Muscle of back (tissue), 11 donors: Measurements from ENCODE around the gene GABPB1. TPM values are rescaled to one million over a fixed set of nuclear protein-coding genes. Genes with fewer than 3 reads are reported as not detected.

Experiments used
- DNase-seq, 3 donors: peaks; one replicate each; pipeline versions ENCODE4 v3.0.0 to v3.0.0-alpha.2; 2013
- polyA plus RNA-seq, 10 donors: library from polyadenylated mRNA; unstranded; fragments of 120-200 nt; gene quantifications; one replicate each; pipeline ENCODE4 v1.2.1, GENCODE V29; 2013; ENCODE audit not compliant: insufficient read length in 10 of 10

The GABPB1 gene
- polyA plus RNA-seq, 10 donors = 14.3 to 20.1 (median 17.7) TPM

DNA sequence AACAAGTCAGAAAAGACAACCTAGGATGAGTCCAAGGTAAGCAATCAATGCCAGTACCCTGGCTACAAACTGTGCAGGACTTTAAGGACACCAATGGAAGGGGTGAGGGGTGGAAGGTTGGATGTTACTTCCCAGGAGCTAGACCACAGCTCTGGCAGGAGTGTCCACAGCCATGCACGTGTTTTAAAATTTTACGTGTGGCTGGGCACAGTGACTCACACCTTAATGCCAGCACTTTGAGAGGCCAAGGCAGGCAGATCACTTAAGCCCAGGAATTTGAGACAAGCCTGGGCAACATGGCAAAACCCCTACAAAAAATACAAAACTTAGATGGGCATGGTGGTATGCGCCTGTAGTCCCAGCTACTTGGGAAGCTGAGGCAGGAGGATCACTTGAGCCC is 74.7 kb downstream of the GABPB1 start:
- no peak for DNase-seq

DNA sequence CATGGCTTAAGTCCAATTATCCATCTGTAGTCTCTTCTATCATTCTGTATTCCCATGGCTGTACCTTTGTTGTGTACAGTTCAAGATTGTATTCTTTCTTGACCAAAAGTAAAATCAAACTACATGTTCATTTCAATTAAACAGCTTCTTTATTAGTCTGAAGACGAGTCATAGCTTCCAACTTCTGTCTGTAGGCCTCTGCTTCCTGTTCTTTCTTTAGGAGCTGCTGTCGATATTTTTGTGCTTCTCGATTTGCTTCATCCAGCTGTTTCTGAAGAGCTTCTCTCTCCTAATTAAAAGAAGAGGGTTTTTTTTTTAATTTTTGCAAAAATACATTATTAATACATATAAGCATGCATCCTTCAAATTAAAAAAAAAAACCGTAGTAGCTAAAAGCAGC is 76.5 kb downstream of the GABPB1 start:
- no peak for DNase-seq

- DNase-seq = peak in 1 of 3 donors; percentile 8
Observed at GRCh38 chr15:50277370-50277769, 77.6 kb downstream of the GABPB1 start.

- DNase-seq = no peak
Observed at GRCh38 chr15:50275908-50276307, 79.1 kb downstream of the GABPB1 start.

DNA sequence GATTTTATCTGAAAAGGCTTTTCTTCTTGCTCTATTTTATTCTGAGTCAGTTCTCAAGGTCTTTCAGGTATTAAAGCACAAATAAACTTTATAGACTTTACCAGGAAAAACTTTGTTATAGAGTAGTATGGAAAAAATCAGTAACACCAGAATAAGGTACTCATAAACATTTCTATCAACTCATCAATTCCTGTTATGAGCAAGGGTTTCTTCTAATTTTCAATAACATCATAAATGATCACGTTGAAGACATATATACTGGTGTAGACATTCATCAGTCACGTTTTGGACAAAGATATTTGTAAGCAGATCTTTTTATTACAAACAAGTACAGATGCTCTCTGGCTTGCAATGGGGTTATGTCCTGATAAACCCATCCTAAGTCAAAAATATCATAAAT is 79.9 kb downstream of the GABPB1 start:
- no peak for DNase-seq

DNA sequence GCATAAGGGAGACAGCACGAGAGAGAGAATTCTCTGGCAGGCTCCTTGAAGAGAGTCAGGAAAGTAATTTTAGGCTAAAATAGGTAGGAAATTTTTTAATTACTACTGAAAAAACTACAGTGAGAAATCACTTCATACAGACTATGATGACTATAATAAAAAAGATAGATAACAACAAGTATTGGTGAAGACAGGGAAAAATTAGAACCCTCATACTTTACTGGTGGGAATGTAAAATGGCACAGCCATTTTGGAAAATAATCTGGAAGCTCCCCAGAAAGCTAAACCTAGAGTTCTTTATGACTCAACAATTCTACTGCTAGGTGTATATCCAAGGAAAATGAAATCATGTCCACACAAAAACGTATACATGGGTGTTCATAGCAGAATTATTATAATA is 87.4 kb downstream of the GABPB1 start:
- DNase-seq = no peak

- DNase-seq = no peak
Observed at GRCh38 chr15:50265620-50266019, 89.4 kb downstream of the GABPB1 start, which contains the start of gene HDC. HDC (minus strand) TSS chr15:50265726; CDS start chr15:50265623, 103 bp downstream.

DNA sequence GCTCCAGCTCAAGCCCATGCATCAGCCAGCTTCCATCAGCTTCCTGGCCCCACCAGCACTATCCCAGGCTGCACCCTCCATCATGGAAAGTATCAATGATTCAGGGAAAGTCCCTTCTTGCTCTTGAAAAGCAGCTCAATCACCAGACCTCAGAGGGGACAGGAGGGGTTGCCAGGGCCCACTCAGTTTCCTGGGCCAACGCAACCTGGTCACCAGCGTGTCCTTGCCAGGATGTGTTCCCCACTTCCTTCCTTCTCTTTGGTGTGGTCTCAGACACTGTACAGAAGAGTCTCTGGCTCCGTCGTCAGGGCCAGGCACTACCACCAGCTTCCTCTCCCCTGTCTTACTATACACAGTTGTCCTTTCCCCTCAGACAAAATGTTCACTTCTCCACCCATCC is 92.5 kb downstream of the GABPB1 start:
- no peak for DNase-seq

DNA sequence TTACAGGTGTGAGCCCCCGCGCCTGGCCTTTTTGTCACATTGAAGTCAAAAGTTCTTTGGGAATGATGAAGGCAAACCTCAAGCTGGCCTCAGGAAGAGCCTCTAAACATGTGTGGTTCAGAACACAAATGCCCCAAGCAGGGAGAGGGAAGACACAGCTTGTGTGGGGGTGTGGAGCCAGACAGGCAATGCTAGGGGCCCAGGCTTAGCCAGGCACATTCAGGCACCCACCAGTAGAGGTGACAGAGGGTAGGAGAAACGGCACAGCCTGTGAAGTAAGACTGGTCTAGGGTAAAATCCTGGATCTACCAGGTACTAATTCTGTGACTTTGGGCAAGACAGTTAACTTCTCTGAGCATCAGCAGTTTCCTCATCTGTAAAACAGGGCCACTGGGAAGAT is 93.0 kb downstream of the GABPB1 start:
- no peak for DNase-seq

DNA sequence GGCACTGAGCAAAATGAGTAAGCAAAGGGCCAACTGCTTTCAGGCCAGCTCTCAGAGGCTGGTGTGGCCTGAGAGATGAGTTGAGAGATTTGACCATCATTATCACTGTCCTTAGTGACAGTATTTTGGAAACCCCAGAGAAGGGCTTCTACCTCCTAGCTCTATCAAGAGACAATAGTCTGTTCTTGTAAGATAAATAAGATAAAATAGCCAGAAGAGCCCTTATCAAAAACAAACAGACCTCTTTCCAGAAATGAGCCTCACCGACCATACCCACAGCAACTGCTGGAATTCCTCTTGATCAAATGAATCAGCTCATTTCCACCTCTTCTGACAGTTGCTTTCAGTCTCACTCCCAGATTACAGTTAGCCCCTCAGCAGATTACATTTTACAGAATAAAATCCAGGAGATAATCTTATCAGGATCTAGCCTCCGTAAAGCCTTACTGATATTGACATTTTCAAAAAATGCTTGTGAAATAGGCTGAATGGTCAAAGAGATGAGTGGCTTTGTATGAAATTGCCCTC is 94.0 kb downstream of the GABPB1 start:
- no peak for DNase-seq

- no peak for DNase-seq
Observed at GRCh38 chr15:50259276-50259675, 95.7 kb downstream of the GABPB1 start.

DNA sequence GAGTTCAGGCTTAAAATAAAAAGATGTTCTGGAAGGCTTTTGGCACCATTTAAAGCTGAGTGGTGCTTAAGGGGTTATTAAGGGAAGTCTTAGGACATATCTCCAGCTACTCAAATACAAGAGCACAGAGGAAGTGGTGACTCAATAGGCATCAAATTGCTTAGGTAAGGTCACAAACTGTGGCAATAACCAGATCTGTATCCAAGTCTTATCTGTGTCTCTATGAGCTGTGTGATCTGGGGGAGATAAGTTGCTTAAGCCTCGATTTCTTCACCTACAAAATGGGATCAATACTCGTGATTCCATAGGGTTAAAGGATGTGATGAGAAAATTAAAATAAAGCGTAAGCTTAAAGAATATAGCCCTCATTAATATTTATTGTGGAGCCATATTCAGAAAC is 97.1 kb downstream of the GABPB1 start:
- DNase-seq = no peak

GRCh38 chr15:50257332-50257731 is 97.7 kb downstream of the GABPB1 start:
- DNase-seq = no peak

- DNase-seq = no peak
Observed at GRCh38 chr15:50256188-50257041, 98.6 kb downstream of the GABPB1 start.

DNA sequence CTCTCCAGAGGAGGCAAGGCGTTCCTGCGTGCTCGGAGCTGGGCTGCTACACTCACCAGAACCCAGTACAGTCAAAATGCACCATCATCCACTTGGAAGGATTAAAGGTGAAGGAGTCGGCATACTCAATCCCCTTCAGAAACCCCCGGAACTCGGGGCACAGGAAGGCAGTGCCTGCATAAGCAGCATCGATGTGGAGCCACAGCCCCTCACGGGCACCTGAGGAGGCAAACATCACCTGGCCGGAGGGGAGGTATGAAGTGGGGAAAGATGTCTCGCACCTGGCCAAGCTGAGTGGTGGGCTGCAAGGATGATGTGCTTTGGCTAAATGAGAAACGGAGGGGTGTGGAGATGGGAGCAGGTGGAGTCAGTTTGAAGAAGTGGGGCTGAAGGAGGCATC is 102.4 kb downstream of the GABPB1 start:
- DNase-seq = no peak

GRCh38 chr15:50251638-50252182 is 103.3 kb downstream of the GABPB1 start:
- DNase-seq = no peak

GRCh38 chr15:50250760-50251394 is 104.1 kb downstream of the GABPB1 start:
- no peak for DNase-seq

- DNase-seq = peak in 1 of 3 donors; percentile 7
Observed at GRCh38 chr15:50249704-50250103, 105.3 kb downstream of the GABPB1 start.

- no peak for DNase-seq
Observed at GRCh38 chr15:50248994-50249582, 105.9 kb downstream of the GABPB1 start.

DNA sequence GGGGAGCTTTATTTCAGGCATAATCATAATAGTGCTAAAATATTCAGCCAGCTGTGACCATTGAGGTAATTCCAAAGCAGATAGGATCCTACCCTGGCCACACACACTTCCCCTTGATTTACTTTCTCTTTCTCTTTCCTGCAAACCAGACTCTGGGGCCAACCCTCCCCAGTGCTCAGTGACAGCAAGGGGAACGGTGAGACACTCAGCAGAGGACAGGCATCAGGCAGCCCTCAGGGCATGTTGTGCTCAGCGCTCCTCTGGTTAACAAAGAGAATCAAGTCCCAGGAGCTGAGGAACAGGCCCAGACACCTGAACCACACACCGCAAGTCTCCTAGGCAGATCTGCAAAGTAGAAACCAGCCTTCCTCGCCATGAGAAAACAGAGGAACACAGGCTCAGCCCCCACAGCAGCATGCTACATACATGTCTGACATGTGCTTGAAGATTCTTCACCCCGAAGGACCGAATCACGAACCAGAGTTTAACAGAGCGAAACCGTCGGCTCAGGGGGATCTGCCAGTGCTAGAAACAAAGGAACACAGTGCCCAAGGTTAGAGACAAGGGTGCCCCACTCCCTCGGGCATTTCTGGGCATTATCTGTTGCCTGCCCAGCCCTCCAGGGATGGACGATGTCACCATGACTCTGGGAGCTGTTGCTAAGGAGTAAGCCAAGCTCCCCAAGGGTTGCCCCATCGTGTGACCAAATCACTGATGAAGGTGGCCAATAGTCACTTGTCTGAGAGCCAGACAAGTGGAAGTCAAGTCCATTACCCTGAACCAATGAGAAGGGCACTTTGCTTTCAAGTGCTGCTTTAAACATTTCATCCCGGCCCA is 107.0 kb downstream of the GABPB1 start:
- DNase-seq = peak in 2 of 3 donors; percentile 7 to 20

DNA sequence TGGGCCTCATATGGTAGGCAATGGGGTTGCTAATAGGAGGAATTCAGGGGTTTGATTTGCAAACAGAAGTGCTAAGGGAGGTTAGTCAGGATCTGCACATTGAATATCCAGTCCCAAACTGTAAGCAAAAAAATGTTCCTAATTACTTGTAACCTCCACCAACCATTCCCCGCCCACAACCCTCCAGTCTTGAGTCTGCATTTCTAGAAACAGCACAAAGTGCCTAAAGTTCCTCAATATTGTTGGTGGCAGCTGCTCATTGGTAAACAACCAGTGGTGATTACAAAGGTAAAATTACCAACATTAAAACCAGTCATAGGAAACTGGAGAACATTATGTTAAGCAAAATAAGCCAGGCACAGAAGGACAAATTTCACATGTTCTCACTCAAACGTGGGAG is 108.4 kb downstream of the GABPB1 start:
- no peak for DNase-seq
